Calu3 (cell line): Measurements from ENCODE around the gene MLLT3. TPM values are rescaled to one million over a fixed set of nuclear protein-coding genes. Genes with fewer than 3 reads are reported as not detected.

Experiments used
- BruUV-seq: library from RNA; stranded (reverse); fragments of 400-500 nt; replicated peaks from 2 replicates; lab custom pipeline; 2021; lab: Mats Ljungman, UMichigan
- CTCF ChIA-PET: fragments of 300-600 bp; sonication (Branson Sonifier 250); formaldehyde crosslinking; loops from one replicate; lab custom pipeline; 2022; ENCODE audit warnings: antibody characterized with exemption; lab: Charles Lee
- DNase-seq: peaks from one replicate; pipeline ENCODE4 v3.0.0; 2022
- H3K27ac Mint-ChIP-seq: one replicate; pipeline ENCODE4 v1.8.0; 2022; ENCODE audit warnings: mixed read lengths; ENCODE audit not compliant: unreplicated experiment
- H3K27me3 Mint-ChIP-seq: one replicate; pipeline ENCODE4 v1.8.0; 2022; ENCODE audit warnings: mixed read lengths; ENCODE audit not compliant: unreplicated experiment
- H3K36me3 Mint-ChIP-seq: one replicate; pipeline ENCODE4 v1.8.0; 2022; ENCODE audit warnings: mild to moderate bottlenecking, moderate library complexity, mixed read lengths; ENCODE audit not compliant: insufficient read depth, unreplicated experiment
- H3K4me1 Mint-ChIP-seq: one replicate; pipeline ENCODE4 v1.8.0; 2022; ENCODE audit warnings: mild to moderate bottlenecking, low read depth, mixed read lengths; ENCODE audit not compliant: unreplicated experiment
- H3K4me3 Mint-ChIP-seq: one replicate; pipeline ENCODE4 v1.8.0; 2022; ENCODE audit warnings: mild to moderate bottlenecking, low read depth, moderate library complexity, mixed read lengths; ENCODE audit not compliant: unreplicated experiment
- H3K9me3 Mint-ChIP-seq: one replicate; pipeline ENCODE4 v1.8.0; 2022; ENCODE audit warnings: low read depth, mixed read lengths; ENCODE audit not compliant: unreplicated experiment
- CTCF ChIP-seq: fragments of 200-600 bp; IDR thresholded peaks from one replicate; pipeline ENCODE4 v1.8.0; 2022; ENCODE audit warnings: antibody characterized with exemption; ENCODE audit not compliant: unreplicated experiment
- intact Hi-C: fragments of 100-400 bp; cut with micrococcal nuclease; formaldehyde crosslinking; loops from one replicate; pipeline ENCODE4 v1.10.0; 2022; ENCODE audit not compliant: unreplicated experiment
- total RNA-seq: library from RNA; stranded (reverse); gene quantifications from 2 replicates; pipeline ENCODE4 v1.2.3, GENCODE V29; 2022

The MLLT3 gene
- total RNA-seq, 1 experiment from 2014 or later = 23.1 TPM

- no peaks in the 10 kb centered on the region for H3K9me3 Mint-ChIP-seq
- H3K36me3 Mint-ChIP-seq = no peaks in the 10 kb centered on the region
- intact Hi-C loops = no loop called here
- H3K27ac Mint-ChIP-seq = no peak overlapping the region
- no TSS peak for BruUV-seq
- H3K27me3 Mint-ChIP-seq = peaks cover 14% of the 10 kb centered on the region
- H3K4me3 Mint-ChIP-seq = no peak overlapping the region
- no peak for TF ChIP-seq CTCF
- DNase-seq = no peak
- no peaks in the 10 kb centered on the region for H3K4me1 Mint-ChIP-seq
- CTCF ChIA-PET = no interaction called here
Observed at GRCh38 chr9:20333991-20334390, 288.3 kb downstream of the MLLT3 start.

- no peaks in the 10 kb centered on the region for H3K9me3 Mint-ChIP-seq
- CTCF ChIA-PET = no interaction called here
Observed at GRCh38 chr9:20331095-20331685, 291.1 kb downstream of the MLLT3 start.

GRCh38 chr9:20330688-20331087 is 291.6 kb downstream of the MLLT3 start:
- TF ChIP-seq CTCF = no peak
- no TSS peak for BruUV-seq
- Mint-ChIP-seq H3K4me1 (no peaks in the 10 kb centered on the region), H3K27ac (no peak overlapping the region), H3K4me3 (no peak overlapping the region), H3K36me3 (no peaks in the 10 kb centered on the region), H3K9me3 (no peaks in the 10 kb centered on the region), H3K27me3 (peaks cover 30% of the 10 kb centered on the region)
- intact Hi-C loops = no loop called here
- no peak for DNase-seq
- CTCF ChIA-PET = no interaction called here

More at GRCh38 chr9:20331095-20331685, 291.1 kb downstream of the MLLT3 start:
- DNase-seq = no peak
- BruUV-seq = no TSS peak
- H3K36me3 Mint-ChIP-seq = no peaks in the 10 kb centered on the region
- no peak overlapping the region for H3K4me3 Mint-ChIP-seq
- no peak for TF ChIP-seq CTCF
- no peaks in the 10 kb centered on the region for H3K4me1 Mint-ChIP-seq
- H3K27ac Mint-ChIP-seq = no peak overlapping the region
- peaks cover 25% of the 10 kb centered on the region for H3K27me3 Mint-ChIP-seq
- intact Hi-C loops = no loop called here

GRCh38 chr9:20326516-20326915 is 295.8 kb downstream of the MLLT3 start:
- no peak overlapping the region for H3K4me3 Mint-ChIP-seq
- TF ChIP-seq CTCF = no peak
- BruUV-seq = no TSS peak
- H3K4me1 Mint-ChIP-seq = no peaks in the 10 kb centered on the region
- no peak for DNase-seq
- H3K27me3 Mint-ChIP-seq = peaks cover 33% of the 10 kb centered on the region
- CTCF ChIA-PET = no interaction called here
- H3K27ac Mint-ChIP-seq = no peak overlapping the region
- intact Hi-C loops = no loop called here
- no peaks in the 10 kb centered on the region for H3K9me3 Mint-ChIP-seq
- H3K36me3 Mint-ChIP-seq = no peaks in the 10 kb centered on the region
